Endometrium (tissue), 2 donors: Measurements from ENCODE around the gene PLXND1.
A peak's percentile ranks its signal among the peaks of the same experiment; 100 is the strongest.

ENCODE experiments used
- FAIRE-seq: peaks from 2 replicates; lab custom pipeline; 2012; peaks lifted over from hg19 to GRCh38; lab: Jason Lieb, UNC
- donor health status: control.
- donor health status: control.

The PLXND1 gene

DNA sequence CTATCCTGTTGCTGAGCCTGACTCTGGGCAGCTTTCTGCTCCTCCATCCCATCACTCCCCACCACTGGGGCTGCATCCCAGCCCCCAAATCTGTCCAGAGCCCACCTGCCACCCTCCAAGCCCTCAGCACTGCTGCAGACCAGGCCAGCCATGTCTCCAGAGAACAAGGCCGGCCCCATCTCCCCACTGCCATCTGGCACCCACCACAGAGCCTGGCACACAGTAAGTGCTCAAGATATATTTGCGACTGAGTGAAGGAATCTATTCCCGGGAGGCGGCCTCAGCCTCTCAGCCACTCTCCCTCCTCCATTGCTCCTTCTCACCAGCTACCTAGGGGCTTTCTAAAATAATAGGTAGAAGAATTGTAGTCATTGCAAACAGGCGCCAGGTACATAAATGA is 4.8 kb downstream of the PLXND1 start:
- FAIRE-seq: no peak

DNA sequence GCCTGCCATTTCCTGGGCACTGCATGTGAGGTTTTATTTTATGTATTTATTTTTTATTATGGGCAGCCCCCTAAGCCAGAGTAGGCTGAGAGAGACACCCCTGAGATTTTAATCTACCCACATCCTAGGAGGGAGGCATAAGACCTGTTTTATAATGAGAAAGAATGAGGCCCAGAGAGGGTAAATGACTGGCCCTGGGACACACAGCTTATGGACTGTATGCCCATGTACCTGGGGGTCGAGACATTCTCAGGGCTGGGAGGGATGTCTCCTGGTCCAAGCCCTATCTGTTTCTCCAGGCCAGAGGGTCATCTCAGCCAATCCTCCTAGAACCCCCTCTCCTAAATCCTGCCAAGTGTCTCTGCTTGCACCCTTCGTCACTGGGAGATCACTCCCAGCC is 6.1 kb downstream of the PLXND1 start:
- no peak for FAIRE-seq

DNA sequence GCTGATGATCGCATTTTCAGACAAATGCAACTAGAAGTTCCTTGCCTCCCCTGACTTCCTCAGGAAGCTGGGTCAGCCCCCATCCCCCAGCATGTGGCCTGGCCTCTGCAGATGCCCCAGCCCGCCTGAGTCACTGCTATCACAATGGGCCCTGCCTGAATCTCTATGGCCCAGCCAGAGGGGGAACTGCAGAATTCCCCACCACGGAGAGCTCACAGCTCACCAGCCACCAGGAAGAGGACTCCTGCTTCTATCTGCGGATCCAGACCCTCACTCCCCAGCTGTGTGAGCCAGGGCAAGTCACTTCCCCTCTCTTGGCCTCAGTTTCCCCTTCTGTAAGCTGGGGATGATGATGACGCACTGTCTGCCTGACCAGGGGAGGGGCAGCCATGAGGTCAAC is 6.9 kb downstream of the PLXND1 start:
- FAIRE-seq: no peak

DNA sequence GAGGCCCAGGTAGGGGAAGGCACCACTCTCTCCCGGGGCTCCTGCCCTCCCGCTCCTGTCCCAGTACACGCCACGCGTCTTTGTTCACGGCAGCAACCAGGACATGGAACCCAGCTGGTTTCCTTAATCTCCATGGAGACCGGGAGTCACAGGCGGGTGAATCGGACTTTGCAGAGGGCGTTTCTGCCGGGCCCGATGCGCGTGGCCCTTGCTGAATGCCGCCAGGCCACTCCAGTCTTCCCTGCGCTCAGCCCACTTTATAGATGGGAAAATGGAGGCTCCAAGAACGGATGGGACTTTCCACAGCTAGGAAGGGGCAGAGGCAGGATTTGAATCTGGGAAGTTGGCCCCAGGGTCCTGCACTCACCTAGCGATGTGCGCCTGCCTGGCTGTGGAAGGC is 7.4 kb downstream of the PLXND1 start:
- FAIRE-seq: no peak

DNA sequence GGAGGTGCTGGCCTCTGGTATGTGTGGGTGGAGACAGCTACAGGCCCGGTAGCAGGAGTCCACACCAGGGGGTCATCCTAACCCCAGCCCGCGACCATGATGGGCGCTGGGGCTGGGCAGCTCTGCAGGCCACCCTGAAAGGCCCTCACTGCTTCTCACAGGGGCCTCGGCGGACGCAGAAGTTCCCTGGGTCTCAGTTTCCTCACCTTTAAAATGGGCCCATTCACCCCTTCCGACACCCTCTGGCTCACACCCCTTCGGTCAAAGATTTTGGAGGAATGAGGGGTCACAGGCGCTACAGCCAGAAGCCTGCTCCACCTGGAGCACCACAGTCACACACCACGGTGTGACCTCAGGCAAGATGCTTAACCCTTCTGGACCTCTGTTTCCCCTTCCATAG is 8.0 kb downstream of the PLXND1 start:
- no peak for FAIRE-seq

DNA sequence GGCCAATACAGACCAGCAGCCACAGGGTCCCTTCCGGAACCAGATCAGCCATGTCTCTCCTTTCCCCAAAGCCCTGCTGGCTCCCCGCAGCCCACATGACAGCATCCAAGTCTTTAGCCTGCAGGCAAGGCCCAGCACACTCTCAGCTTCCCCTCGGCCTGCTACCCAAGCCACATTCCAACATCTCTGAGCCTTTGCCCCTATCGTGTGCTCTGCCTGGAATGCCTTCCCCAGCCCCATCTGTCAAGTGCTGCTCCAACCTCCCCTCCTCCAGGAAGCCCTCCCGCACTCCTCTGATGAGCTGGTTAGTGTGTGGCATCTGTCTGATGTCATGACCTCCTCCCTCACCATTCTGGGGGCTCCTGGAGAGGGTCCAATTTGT is 8.5 kb downstream of the PLXND1 start:
- no peak for FAIRE-seq

DNA sequence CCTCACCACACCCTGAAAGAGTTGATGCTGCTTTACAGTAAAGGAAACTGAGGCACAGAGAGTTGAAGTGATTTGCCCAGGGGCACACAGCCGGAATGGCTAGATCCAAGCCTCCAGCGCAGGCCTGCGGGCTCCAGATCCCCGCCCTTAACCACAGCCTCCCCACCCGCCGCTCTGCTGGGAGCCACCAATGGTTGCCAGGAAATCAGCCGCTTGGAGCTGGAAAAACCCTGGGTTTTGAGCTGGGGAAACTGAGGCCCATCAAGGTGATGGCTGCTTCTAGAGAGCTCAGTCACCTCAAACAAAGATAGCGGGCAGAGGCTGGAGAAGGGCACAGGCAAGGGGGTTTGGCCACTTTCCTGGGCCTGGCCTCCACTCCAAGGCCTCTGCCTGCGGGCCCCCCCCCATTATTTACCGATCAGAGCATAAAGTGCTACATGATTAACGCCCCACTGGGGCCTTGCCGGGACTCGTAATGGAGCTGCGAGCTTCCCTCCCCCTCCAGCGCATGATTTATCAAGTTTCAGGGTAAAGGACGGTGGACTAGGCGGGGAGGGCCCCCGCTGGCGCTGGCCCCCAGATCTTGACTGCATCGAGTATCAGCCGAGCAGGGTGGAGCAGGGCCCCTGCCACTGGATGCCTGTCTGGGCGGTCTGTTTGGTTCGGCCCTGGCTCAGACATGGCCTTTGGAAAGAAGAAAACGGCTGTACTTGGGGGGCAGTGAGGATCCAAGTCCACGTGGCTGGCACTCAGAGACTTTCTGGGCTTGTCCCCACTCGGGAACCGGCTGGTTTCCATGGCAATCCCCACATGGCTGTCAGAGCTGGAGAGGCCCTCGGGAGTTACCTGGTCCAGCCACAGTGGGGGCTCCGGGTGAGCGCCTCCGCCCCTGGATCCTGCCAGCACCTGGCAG is 9.1 kb downstream of the PLXND1 start:
- FAIRE-seq: no peak

DNA sequence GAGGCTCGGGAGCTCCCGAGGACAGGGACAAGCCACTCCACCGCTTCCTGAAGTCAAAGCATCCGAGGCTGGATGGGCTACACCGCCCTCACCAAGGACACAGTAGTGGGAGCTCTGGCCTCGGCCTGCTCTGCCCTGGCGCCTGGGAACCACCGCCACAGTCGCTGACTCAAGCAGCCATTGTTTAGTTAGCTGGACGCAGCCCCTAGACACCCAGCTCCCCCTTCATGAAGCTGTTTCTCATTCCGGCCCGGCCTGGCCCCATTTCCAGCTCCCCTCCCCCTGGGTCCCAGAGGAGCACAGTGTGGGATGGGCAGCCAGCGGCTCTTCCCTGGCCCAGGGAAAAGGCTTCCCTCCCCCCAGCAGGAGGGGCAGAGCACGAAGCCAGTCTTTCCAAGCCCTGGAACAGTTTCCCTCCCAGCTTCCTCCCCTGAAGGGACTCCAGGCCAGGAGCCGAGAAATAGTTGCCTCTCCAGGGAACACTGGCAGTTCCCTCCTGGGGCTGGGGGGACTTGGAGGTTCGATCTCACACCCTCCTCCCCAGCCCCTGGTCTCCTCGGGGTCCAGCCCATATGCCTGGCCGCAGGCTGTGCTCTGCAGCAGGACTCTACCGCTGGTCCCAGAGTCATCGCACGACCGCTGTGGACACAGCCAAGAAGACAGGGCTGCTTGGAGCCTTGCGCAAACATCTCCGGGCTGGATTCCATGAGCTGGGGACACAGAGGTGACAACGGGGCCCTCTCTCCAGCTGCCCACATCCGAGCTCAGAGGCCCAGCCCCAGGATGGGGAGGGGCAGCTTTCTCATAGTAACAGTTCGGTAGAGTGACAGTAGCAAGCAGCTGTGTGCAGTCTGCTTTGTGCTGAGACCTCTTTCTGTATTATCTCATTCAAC is 10.0 kb downstream of the PLXND1 start:
- peak; percentile 90 for FAIRE-seq

DNA sequence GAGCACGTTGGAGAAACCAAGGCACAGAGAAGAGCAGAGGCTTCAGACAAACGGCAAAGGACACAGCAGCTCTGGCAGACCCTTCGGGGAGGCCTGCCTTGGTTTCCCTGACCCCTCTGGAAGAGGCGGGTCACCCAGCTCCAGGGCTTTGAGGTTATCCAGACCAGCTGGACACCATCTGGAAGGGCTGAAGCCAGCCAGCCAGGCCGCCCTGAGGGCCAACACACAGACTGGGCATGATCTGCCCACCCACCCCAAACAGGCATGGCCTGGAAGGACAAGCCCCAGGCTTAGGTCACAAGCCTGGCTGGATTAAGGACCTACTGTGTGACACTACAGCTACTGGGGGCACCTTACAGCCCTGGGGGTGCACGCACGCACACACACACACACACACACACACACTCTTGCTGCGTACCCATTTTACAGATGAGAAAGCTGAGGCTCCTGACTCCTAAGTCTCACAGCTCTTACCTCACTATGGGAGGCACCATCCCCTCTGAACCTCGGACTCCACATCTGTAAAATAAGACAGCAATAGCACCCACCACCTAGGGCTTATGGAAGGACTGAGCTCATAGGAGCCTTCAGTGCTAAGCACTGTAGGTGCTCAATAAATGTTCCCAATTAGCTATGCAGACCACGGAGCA is 10.8 kb downstream of the PLXND1 start:
- FAIRE-seq: no peak

DNA sequence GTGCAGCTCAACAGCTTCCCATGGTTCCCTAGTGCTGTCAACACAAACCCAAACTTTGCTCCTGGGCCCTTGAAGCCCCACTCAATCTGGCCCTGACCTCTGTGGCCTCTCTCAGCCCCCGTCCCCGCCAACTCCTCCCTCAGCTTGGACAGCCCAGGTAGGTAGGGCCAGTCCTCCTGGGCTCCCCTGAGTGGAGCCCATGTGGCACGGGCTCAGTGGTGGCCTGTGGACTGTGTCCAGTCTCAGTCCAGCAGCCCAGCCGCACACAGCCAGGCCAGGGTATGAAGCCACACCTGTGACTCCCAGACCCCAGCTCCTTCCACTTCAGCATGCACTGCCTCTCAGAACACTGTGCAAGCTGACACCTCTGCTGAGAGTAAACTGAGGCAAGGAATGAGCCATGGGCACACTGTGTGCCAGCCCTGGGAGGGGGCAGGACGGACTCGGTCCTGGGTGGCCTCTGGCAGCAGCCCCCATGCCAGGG is 11.5 kb downstream of the PLXND1 start:
- FAIRE-seq: no peak

DNA sequence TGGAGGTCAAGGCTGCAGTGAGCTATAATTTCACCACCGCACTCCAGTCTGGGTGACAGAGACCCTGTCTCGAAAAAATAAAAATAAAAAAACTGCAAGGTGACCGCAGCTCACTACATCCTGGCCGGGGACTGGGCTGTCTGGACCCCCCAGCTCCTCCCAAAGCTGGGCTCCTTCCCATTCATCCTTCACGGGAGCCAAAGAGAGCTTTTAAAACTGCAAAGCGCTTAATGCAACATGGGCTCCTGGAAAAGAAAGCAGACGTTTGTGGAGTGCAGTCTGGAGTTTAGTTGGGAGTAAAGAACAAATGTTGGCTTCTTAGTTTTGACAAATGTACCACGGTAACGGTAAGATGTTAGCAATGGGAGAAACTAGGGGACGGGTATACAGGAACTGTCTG is 12.1 kb downstream of the PLXND1 start:
- no peak for FAIRE-seq

DNA sequence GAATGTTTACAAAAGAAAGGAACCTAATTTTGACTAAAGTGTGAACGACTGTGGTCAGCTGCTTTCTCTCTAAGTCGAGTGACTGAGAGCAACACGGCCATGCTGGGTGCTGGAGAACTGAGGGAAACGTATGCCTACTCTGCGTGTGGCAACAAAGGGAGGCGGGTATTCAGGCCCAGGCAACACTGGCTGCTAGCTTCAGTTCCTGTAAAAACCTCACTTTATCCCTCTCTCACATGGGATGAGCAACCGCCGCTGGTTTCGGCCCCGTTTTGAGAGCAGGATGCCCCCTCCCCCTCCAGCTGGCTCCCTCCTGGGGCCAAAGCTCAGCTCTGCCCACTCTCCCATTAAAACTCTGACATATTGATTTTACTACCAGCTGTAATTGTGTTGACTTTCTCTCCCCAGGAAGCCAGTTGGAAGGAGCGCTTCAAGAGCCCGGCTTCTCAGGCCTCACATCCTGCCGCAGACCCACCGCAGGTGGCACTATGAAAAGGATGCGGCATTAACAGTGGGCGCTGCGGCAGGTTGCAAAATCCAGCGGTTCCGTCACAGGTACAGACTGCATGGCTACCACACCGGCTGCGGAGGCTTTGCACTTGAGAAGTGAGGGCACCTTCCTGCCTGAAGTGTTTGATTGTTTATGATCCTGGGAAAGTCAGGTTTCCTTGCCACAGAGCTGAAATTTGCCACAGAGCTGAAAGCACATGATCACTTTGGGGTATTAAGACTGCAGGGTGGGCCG is 12.7 kb downstream of the PLXND1 start:
- no peak for FAIRE-seq

DNA sequence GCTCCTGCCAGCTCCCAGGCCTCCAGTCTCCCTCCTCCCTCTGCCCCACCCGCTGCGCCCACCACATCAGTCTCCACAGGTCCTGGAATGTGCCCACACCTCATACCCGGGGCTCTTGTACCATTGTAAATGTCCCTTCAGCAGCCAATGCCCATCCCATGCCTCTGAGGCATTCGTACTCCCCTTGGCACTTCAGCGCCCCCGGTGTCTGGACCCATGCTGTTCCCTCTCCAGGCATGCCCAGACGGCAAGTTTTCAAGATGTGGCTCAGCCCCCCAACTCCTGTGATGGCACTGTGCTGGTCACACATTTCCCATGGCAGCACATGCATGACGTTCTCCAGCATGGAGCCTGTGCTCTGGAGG is 13.3 kb downstream of the PLXND1 start:
- FAIRE-seq: no peak

DNA sequence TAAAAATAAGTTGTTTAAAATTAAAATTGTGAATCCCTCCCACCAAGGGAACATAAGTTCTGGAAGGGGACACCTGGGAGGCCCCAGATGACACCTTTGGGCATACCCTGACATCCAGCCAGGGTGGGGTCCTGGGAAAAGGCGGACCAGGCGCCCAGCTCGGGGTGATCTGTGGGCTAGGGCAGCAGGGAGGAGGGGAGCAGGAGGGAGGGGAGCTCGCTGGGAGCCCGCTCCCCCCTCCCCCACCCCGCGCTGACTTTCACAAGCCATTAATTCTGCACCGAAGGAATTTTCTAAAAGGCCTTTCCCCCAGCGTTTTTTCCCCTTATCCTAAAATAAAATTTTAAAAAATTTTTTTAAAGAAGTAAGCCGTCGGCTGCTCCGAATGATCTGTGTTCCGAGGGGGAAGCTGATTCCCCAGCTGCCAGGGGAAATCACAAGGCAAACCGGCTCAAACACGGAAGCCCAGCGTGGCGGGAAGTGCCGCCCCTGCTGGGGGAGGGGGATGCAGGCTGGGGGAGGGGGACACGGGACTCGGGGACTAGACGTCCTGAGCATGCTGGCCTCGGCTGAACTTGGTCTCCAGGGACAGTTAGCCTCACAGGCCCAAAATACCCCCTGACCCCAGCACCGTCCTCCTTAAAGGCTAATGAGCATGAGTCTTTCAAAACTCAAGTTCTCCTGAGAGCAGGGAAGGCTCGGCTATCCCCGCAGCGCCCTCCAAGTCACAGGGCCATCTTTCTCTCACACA is 13.9 kb downstream of the PLXND1 start:
- no peak for FAIRE-seq

DNA sequence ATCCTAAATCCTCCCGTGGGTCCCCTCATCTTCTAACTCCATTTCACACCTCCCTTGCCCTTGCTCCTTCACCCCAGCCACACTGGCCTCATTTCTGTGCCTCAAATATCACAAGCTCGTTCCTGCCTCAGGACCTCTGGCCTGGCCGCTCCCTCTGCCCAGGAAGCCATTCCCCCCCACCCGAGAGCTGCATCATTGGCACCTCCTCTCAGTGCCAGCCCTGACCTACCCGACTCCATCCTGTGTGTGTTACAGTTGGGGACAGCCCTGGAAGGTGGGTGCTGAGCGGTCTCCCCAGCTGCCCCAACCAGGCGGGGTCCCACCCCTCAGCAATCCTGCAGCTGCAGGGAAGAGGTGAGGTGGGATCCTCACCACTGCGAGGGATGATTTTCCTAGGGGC is 14.5 kb downstream of the PLXND1 start:
- no peak for FAIRE-seq

DNA sequence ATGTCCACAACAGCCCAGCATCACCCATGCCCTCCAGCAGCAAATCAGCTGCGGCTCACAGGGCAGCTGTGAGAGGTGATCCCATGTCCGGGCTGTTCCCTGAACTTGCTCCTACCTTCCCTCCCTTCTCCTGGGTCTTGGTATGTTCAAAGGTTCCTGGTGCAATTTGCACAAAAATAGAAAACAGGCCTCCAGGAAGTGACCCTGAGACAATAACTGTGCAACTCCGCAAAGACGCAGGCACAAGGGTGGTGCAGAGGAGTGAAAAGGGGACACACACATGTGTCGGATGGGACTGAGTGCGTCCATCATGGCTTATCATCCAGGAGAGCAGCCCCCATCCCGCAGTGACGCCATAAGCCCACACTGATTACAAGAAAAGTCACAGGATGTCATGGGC is 16.3 kb downstream of the PLXND1 start:
- FAIRE-seq: no peak

DNA sequence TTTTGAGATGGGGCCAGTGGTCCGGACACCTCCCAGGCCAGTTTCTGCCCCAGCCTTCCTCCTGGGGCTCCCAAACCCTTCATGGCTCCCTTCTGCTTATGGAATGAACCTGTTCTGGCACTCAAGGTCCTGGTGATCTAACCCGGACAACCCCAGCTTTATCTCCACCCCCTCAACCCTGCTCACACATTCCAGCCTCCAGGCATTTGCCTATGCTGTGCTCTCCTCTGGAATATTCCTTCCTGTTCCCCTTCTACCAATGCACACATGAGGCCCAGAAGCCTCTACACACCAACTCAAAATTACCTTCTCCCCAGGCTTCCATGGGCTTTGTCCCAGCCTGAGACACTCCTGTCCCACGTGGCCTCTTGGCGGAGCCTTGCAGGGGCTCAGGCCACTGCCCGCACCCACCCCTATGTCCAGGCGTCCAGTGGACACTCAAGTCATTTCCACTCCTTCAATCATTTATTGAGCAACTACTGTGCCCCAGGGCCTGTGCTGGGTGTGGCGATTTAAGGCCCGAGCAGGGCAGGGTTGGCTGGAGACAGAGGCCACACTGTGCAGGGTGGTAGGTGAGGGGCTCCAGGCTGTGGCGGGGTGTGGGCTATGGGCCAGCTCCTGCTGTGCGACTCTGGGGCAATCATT is 18.8 kb downstream of the PLXND1 start:
- no peak for FAIRE-seq

DNA sequence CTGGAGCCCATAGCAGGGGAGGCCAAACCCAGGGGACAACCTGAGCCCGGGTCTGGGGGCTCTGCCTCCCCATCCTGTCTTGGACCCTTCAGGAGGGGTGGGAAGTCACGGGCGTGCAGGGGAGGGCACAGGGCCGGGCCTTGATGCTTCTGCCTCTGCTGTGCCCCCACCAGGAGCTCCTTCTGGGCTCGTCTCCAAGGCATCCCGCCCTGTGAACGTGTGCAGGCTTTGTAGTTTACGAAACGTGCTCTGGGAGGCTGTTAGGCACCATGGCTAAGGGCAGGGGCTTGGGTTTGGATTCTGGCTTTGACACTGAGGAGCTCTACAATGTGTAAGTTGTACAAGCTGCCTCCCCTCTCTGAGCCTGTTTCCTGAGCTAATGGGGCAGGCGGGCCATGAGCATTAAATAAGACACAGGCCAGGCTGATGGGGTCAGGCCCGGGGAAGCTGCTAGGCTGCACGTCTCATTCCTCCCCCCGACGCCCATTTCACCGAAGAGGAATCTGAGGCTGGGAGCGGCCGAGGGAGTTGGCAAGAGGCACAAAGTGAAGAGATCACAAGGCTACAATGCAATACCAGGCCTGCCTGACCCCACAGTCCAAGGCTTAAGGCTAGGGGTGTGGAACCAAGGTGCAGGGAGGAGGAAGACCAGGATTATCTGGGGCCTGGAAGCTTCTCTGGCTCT is 19.6 kb downstream of the PLXND1 start:
- no peak for FAIRE-seq

DNA sequence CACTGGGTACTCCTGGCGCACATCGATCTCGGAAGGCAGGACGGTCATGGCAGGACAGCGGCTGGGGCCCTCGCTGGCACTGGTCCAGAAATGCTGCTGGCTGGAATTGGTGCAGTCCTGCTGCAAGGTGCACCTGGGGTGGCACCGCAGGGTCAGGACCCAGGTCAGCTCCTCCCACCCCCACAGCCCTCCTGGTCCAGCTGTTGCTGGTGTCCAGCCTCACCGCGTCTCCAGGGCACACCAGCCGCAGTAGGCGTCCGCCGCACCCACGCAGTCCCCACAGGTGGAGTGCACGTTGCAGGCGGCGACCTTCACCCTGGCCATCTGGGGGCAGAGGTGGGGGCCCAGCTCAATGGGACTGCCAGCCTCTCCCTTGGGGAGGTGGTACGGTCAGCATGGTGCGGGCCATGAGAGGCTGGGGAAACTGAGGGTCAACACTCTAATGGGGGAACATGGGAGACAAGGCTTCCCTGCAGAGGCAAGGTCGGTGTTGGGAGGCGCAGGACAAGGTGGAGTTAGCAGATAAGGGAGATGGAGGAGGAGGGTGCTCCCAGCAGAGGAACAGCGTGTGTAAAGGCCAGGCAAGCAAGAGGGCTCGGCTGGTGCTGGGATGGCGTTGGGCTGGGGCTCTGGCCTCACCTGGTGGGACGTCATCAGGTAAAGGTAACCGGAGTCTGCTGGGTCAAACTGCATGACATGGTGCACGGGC is 20.4 kb downstream of the PLXND1 start:
- no peak for FAIRE-seq
